Transverse colon (tissue), 4 donors: ENCODE results near the gene MYO18B. TPM values are rescaled to one million over a fixed set of nuclear protein-coding genes. Genes with fewer than 3 reads are reported as not detected.

ENCODE experiments used
- DNase-seq: peaks from one replicate; pipeline ENCODE4 v3.0.0-alpha.2; 2019
- H3K27ac ChIP-seq, 4 donors: fragments of 200-600 bp; sonication (generic); 2 replicates each; pipeline ENCODE4 v1.5.1; 2016 to 2018; ENCODE audit warnings: inconsistent platforms in 4 of 4
- H3K27me3 ChIP-seq: fragments of 200-600 bp; sonication (generic); 2 replicates; pipeline ENCODE4 v1.5.1; 2017; ENCODE audit warnings: inconsistent platforms
- H3K36me3 ChIP-seq, 4 donors: fragments of 200-600 bp; sonication (generic); 2 replicates each; pipeline ENCODE4 v1.5.1; 2017 to 2019; ENCODE audit warnings: inconsistent platforms in 4 of 4
- H3K4me1 ChIP-seq, 4 donors: fragments of 200-600 bp; sonication (generic); 2 replicates each; pipeline ENCODE4 v1.5.1; 2017 to 2020; ENCODE audit warnings: inconsistent platforms in 4 of 4
- H3K4me3 ChIP-seq, 4 donors: fragments of 200-600 bp; sonication (generic); 1 replicate in 1 of 4; 2 replicates in 3 of 4; pipeline versions ENCODE4 v1.5.1 to v1.6.1; 2017 to 2019; ENCODE audit warnings: inconsistent platforms in 4 of 4
- H3K9me3 ChIP-seq, 2 donors: fragments of 200-600 bp; sonication (generic); 2 replicates each; pipeline ENCODE4 v1.5.1; 2017 to 2019; ENCODE audit warnings: inconsistent platforms in 2 of 2
- CTCF ChIP-seq, 5 experiments: fragments of 200-600 bp in 3 of 5; fragments of 450-650 bp in 2 of 5; sonication (generic) in 3 of 5; IDR thresholded peaks; 1 replicate in 2 of 5; 2 replicates in 3 of 5; pipeline ENCODE4 v1.5.1; 2016 to 2017; ENCODE audit warnings: antibody characterized with exemption in 5 of 5, inconsistent platforms in 3 of 5, mild to moderate bottlenecking in 2 of 5, moderate library complexity in 1 of 5
- EP300 ChIP-seq: sonication (generic); formaldehyde crosslinking; IDR thresholded peaks from one replicate; pipeline ENCODE4 v1.6.1; 2017; ENCODE audit warnings: antibody characterized with exemption, low read depth
- POLR2A ChIP-seq: fragments of 450-650 bp; IDR thresholded peaks from one replicate; pipeline ENCODE4 v1.6.1; 2016; ENCODE audit warnings: antibody characterized with exemption, mild to moderate bottlenecking, moderate library complexity
- POLR2AphosphoS5 ChIP-seq, 3 donors: sonication (generic); formaldehyde crosslinking; IDR thresholded peaks; one replicate each; pipeline ENCODE4 v1.6.1; 2016; ENCODE audit warnings: antibody characterized with exemption in 3 of 3
- WGBS, 2 donors: methylation state at CpG; one replicate each; pipeline ENCODE4 v1.1.5; 2018; ENCODE audit warnings: low coverage in 1 of 2; 5-methylcytosine and 5-hydroxymethylcytosine counted together
- in situ Hi-C, 4 donors: fragments of 200-750 bp; cut with MboI; loops; one replicate each; pipeline versions ENCODE4 v1.15.0 to v1.15.1; 2017; ENCODE audit warnings: low sequenced_read_pairs in 3 of 4, low pct_ligation_motif_present in 1 of 4, low pct_unique_long_range_greater_than_20kb in 1 of 4
- intact Hi-C: fragments of 100-400 bp; cut with DNase I; formaldehyde crosslinking; loops from one replicate; pipeline ENCODE4 v1.15.1; 2023; ENCODE audit warnings: low total_unique reads
- total RNA-seq, 4 donors: library from RNA; depleted of rRNA; stranded (reverse); fragments of >200 nt; gene quantifications; one replicate each; pipeline ENCODE4 v1.1.0, GENCODE V29; 2016

The MYO18B gene
- total RNA-seq, 4 donors from 2014 or later, result 0.27 TPM; not detected in 3

- intact Hi-C loops (no loop called here), in situ Hi-C loops (no loop called here)
- H3K9me3 ChIP-seq, result no peaks in the 10 kb centered on the region
- no peaks in the 10 kb centered on the region for H3K4me1 ChIP-seq
- H3K36me3 ChIP-seq, result no peaks in the 10 kb centered on the region
- H3K27ac ChIP-seq, result no peak overlapping the region
- no peak for TF ChIP-seq EP300
- TF ChIP-seq POLR2AphosphoS5 (IDR thresholded peaks at IDR 0.05), result no peak
- TF ChIP-seq CTCF (IDR thresholded peaks at IDR 0.05), result no peak
- no peak for TF ChIP-seq POLR2A
- WGBS, 2 donors, result 51% methylated on average over 9 of the region's 9 CpGs; no CpG with 5 or more reads in 1 of the 2 donors
- H3K27me3 ChIP-seq, result no peaks in the 10 kb centered on the region
- H3K4me3 ChIP-seq, result no peak overlapping the region
- no peak for DNase-seq
Observed at GRCh38 chr22:25942115-25942855, 200.3 kb downstream of the MYO18B start.

GRCh38 chr22:25942856-25943411 is 200.9 kb downstream of the MYO18B start:
- DNase-seq, result no peak
- intact Hi-C loops, result no loop called here

GRCh38 chr22:25950111-25950510 is 208.1 kb downstream of the MYO18B start:
- WGBS, 2 donors, result 48 to 57% methylated on average over 1 of the region's 1 CpG
- Histone ChIP-seq H3K9me3 (no peaks in the 10 kb centered on the region), H3K4me3 (no peak overlapping the region), H3K27ac (no peak overlapping the region), H3K4me1 (no peaks in the 10 kb centered on the region), H3K36me3 (no peaks in the 10 kb centered on the region), H3K27me3 (no peaks in the 10 kb centered on the region)
- intact Hi-C loops (no loop called here), in situ Hi-C loops (no loop called here)
- TF ChIP-seq CTCF (IDR thresholded peaks at IDR 0.05), result no peak
- TF ChIP-seq EP300, result no peak
- TF ChIP-seq POLR2A, result no peak
- no peak for TF ChIP-seq POLR2AphosphoS5 (IDR thresholded peaks at IDR 0.05)
- no peak for DNase-seq

More at GRCh38 chr22:25942856-25943411, 200.9 kb downstream of the MYO18B start:
- Histone ChIP-seq H3K4me1 (no peaks in the 10 kb centered on the region), H3K27me3 (no peaks in the 10 kb centered on the region), H3K4me3 (no peak overlapping the region), H3K27ac (no peak overlapping the region), H3K36me3 (no peaks in the 10 kb centered on the region), H3K9me3 (no peaks in the 10 kb centered on the region)
- TF ChIP-seq POLR2A (no peak), EP300 (no peak), CTCF (IDR thresholded peaks at IDR 0.05) (no peak), POLR2AphosphoS5 (IDR thresholded peaks at IDR 0.05) (no peak)
- WGBS, 2 donors, result 41 to 56% methylated on average over 4 to 10 of the region's 10 CpGs
- in situ Hi-C loops, result no loop called here

GRCh38 chr22:25953276-25953675 is 211.3 kb downstream of the MYO18B start:
- intact Hi-C loops (no loop called here), in situ Hi-C loops (no loop called here)
- H3K27me3 ChIP-seq, result no peaks in the 10 kb centered on the region
- H3K9me3 ChIP-seq, result no peaks in the 10 kb centered on the region
- TF ChIP-seq POLR2AphosphoS5 (IDR thresholded peaks at IDR 0.05) (no peak), CTCF (IDR thresholded peaks at IDR 0.05) (no peak), EP300 (no peak), POLR2A (no peak)
- no peaks in the 10 kb centered on the region for H3K4me1 ChIP-seq
- DNase-seq, result no peak
- 71% methylated on average over 3 of the region's 3 CpGs; no CpG with 5 or more reads in 1 of the 2 donors for WGBS, 2 donors
- H3K36me3 ChIP-seq, result no peaks in the 10 kb centered on the region
- H3K27ac ChIP-seq, result no peak overlapping the region
- no peak overlapping the region for H3K4me3 ChIP-seq
